Stimulated activated CD4-positive, alpha-beta T cell treated with anti-CD3 and anti-CD28 coated beads, TNF-alpha, amount 100 ng/mL, for 24 hours (primary cell): Measurements from ENCODE around the gene SLC16A8.
"Not testable (repeated sequence)": the region's sequence is repeated elsewhere in the genome, so short reads cannot be mapped to it uniquely, and the experiment has no call there.

Experiments used
- DNase-seq, 3 experiments: peaks; one replicate each; pipeline ENCODE4 v3.0.0-alpha.2; 2020; ENCODE audit warnings: low read depth in 3 of 3

Gene SLC16A8

GRCh38 chr22:38088629-38089473, 4.9 kb upstream of the SLC16A8 start:
- no peak for DNase-seq

- no peak for DNase-seq
Measured at GRCh38 chr22:38087855-38088254, 3.9 kb upstream of the SLC16A8 start.

- DNase-seq = no peak
Measured at GRCh38 chr22:38086942-38087341, 3.0 kb upstream of the SLC16A8 start.

DNA sequence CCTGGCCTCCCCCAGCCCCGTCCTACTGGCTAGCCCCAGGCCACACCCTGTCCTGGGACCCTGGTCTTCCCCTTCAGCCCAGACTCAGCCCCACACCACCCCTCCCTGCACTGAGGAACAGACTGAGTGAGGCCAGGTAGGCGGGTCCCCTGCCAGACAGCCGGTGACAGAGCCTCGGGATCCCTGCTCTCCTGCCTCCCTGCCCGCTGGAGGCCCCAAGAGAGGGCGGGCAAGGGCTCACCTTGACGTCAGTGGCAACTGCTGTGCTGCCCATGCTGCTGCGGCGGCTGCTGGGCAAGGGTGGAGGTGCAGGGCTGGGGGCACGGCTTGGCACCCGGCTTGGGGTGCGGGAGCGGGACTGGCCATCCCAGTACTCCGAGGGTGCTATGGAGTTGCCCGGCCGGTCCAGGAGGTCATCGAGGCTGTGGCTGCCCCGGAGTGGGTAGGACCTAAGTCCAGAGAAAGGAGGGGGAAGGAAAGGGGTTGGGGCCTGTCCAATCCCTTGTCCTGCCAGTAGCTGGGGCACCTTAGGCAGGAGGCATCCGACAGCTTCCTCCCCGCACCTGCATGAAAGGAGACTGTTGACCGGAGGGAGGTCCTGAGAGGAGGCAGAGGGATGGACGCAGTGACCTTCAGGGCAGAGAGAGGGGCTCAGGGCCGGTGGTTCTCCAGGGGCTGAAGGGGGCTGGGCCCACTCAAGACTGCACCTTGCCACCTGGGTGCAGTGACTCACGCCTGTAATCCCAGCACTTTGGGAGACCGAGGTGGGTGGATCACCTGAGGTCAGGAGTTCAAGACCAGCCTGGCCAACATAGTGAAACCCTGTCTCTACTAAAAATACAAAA, 2.2 kb upstream of the SLC16A8 start:
- DNase-seq = no peak

- DNase-seq = no peak
Measured at GRCh38 chr22:38085501-38085900, 1.5 kb upstream of the SLC16A8 start.

GRCh38 chr22:38085056-38085455, 1.1 kb upstream of the SLC16A8 start:
- DNase-seq = no peak

- no peak for DNase-seq
Measured at GRCh38 chr22:38082986-38083710, 836 bp downstream of the SLC16A8 start.

GRCh38 chr22:38081941-38082828, 1.8 kb downstream of the SLC16A8 start:
- peak in 1 of 3 experiments; percentile 14 for DNase-seq

- no peak for DNase-seq
Measured at GRCh38 chr22:38081636-38081940, 2.4 kb downstream of the SLC16A8 start.

- DNase-seq = peak in 1 of 3 experiments; percentile 15
Measured at GRCh38 chr22:38080850-38081635, 2.9 kb downstream of the SLC16A8 start.

DNA sequence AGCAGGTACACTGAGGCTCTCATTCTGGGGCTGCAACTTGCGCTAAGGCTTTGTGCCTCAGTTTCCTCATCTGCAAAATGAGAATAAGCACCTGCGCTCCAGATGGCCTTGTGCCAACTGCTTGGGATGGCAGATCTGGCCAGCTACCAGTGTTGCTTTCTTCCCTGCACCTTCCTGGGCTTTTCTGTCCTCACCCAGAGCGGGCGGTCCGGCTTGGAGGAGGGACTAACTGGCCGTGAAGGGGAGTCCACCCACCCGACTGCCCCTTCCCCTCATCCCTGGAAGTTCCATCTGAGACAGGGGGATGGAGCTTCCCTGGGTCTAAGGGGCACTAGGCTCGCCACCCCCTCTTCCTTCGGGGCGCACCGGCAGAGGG, 3.5 kb downstream of the SLC16A8 start:
- no peak for DNase-seq

DNA sequence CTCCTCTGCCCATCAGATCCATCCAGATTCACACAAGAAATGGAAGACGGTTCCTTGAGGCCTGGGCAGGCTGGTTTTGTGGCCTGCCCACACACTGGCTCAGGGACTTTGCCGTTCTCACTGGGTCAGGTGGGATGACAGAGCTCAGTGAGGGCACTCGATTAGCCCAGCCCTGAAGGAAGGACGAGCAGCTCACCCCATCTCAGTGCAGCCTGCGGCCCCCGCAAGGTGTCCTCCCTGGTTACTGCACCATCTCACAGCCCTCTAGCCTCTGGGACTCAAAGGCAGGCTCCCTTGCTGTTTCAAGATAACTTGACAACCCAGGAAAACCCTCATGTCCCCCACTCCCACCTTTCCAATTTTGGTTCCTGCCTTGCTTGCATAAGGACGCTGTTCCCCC, 4.2 kb downstream of the SLC16A8 start:
- no peak for DNase-seq

DNA sequence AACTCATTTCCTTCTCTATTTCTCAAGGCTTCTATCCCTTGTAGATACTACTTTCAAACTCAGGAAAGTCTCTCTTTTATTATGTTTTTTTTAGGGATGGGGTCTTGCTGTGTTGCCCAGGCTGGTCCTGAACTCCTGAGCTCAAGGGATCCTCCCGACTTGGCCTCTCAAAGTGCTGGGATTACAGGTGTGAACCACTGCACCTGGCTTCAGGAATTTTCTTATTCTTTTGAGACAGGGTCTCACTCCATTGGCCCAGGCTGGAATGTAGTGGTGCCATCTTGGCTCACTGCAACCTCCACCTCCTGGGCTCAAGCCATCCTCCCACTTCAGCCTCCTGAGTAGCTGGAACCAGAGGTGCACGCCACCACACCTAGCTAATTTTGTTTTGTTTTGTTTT, 4.8 kb downstream of the SLC16A8 start:
- DNase-seq = not testable (repeated sequence)

DNA sequence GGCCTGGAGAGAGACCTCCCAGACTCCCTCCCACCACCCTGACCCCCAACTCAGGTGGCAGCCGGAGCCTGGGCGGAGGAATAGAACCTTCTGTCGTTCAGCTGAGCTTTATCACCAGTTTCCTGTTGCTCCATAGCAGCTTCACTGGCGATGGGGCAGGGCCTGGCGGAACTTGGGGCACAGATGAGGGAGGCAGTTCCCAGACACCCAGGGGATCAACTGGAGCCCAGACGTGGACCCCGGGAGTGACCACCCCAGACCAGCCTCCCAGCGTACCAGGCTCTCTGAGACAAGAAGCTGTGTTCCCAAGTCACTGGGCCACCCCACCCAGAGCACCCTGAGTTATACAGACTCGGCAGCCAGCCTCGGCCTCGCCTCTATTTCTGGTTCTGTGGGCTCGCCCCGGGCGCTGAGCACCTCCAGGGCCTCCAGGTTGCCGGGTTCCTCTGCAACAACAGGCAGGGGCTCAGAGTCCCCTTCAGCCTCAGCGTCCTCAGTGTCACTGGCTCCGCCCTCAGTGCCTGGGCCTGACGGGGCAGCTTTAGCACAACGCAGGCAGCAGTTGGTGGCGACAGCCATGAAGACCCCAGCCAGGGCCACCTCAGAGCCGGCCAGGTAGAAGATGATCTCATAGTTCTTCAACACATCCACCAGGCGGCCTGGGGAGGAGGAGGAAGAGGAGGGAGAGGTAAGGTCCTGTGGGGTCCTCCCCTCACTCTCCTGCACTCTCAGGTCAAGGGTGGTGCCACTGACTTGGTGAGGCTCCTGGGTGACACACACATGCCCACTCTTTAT, 5.7 kb downstream of the SLC16A8 start:
- DNase-seq = no peak

DNA sequence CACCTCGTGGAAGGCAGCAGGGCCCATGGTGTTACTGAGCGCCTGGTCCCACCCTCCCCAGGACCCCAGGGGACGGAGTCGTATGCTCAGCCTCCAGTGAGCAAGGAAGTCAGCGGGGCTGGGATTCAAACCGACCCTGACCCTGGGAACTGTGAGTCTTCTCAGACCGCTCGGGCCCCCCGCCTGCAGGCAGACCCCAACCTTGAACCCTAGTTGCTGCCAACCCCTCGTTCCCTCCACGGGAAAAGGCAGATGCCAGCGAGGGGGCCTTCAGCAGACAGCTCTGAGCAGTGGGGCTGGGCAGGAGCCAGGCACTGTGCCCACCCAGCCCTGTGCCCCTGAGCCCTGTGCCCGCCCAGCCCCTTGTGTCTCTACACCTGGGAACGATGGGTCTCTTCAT, 6.4 kb downstream of the SLC16A8 start:
- no peak for DNase-seq

DNA sequence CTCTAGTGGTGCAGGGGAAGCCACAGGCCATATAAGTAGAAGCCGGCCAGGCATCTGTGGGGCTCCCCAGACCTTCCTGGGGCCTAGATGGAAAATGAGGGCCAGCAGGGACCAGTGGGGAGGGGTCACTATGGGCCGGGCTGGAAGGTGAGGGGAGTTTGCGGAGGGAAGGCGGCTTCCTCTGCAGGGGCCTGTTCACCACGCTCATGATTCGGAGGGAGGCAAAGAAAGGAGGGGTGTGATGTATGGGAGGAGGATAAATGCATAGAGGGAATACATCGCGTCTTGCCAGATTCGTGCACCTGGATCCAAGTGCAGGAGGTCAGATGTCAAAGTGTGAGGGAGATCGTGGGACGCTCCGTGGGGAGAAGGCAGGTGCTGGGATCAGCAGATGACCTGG, 6.9 kb downstream of the SLC16A8 start:
- no peak for DNase-seq

GRCh38 chr22:38075961-38076360, 8.0 kb downstream of the SLC16A8 start:
- DNase-seq = no peak

DNA sequence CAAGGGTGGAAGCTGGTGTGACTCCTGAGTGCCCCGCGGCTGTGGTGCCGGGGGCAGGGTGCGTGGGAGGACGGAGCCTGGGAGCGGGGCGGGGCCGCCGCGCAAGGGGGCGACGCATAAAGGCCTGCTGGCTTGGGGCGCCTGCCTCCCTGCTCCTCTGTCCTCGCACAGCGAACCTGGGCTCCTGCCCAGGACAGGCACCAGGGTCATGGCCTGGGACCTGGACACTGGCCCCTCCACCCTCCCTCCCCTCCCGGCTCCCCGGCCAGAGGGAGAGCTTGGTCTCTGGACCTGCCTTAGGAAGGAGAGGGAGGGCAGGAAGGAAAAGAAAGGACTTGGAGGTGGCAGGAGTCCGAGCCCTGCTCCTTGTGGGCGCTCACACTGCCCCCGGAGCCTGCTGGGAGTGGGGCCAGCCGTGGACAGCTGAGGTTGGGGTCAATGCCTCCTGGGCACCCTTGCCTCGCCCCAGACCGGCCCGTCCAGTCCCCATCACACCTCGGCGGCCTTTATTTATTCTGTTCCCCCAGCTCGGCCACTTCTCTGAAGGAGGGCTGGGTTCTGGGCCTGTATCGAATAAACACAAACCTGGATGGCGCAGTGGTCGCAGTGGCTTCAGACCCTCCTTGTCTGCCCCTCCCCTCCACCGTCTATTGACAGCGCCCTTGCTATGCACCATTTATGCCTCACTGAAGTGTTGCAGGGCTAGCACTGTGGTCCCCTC, 8.7 kb downstream of the SLC16A8 start:
- no peak for DNase-seq
